Mesendoderm (in vitro differentiated cells): ENCODE results near the gene MYO1E.

Experiments used
- DNase-seq: peaks from one replicate; pipeline ENCODE4 v3.0.0; 2013
- H2AK5ac ChIP-seq: 2 replicates; pipeline ENCODE4 v1.6.1; 2013; ENCODE audit warnings: low read length, inconsistent platforms
- H2BK120ac ChIP-seq: 2 replicates; pipeline ENCODE4 v1.6.1; 2013; ENCODE audit warnings: low read depth, mild to moderate bottlenecking, low read length, moderate library complexity, mixed read lengths
- H2BK15ac ChIP-seq: replicated peaks from 2 replicates; pipeline ENCODE4 v1.6.1; 2013; ENCODE audit warnings: low read depth, mild to moderate bottlenecking, moderate library complexity
- H2BK5ac ChIP-seq: 2 replicates; pipeline ENCODE4 v1.6.1; 2013; ENCODE audit warnings: low read length, inconsistent platforms
- H3K18ac ChIP-seq: 2 replicates; pipeline ENCODE4 v1.6.1; 2013; ENCODE audit warnings: mild to moderate bottlenecking, low read length, mixed read lengths
- H3K23ac ChIP-seq: one replicate; pipeline ENCODE4 v1.6.1; 2013; ENCODE audit warnings: low read length
- H3K27ac ChIP-seq: 2 replicates; pipeline ENCODE4 v1.5.1; 2013; ENCODE audit warnings: low read depth, mild to moderate bottlenecking, inconsistent platforms, low read length, moderate library complexity
- H3K27me3 ChIP-seq: 2 replicates; pipeline ENCODE4 v1.6.1; 2013; ENCODE audit warnings: low read length, control low read depth, mild to moderate bottlenecking, inconsistent platforms; ENCODE audit not compliant: insufficient read depth, poor library complexity
- H3K36me3 ChIP-seq: 2 replicates; pipeline ENCODE4 v1.6.1; 2013; ENCODE audit warnings: low read length, inconsistent platforms; ENCODE audit not compliant: control insufficient read depth, insufficient read depth
- H3K4ac ChIP-seq: one replicate; pipeline ENCODE4 v1.6.1; 2013; ENCODE audit warnings: low read depth, mild to moderate bottlenecking, low read length, moderate library complexity
- H3K4me1 ChIP-seq: 2 replicates; pipeline ENCODE4 v1.6.1; 2013; ENCODE audit warnings: low read depth, low read length, inconsistent platforms; ENCODE audit not compliant: control insufficient read depth
- H3K4me2 ChIP-seq: 2 replicates; pipeline ENCODE4 v1.6.1; 2013; ENCODE audit warnings: low read length
- H3K4me3 ChIP-seq: 2 replicates; pipeline ENCODE4 v1.5.1; 2013; ENCODE audit warnings: mild to moderate bottlenecking, low read length
- H3K56ac ChIP-seq: one replicate; pipeline ENCODE4 v1.6.1; 2013; ENCODE audit warnings: low read length
- H3K79me1 ChIP-seq: 2 replicates; pipeline ENCODE4 v1.6.1; 2013; ENCODE audit warnings: low read length, inconsistent platforms
- H3K79me2 ChIP-seq: 2 replicates; pipeline ENCODE4 v1.6.1; 2013; ENCODE audit warnings: mild to moderate bottlenecking, low read length; ENCODE audit not compliant: control insufficient read depth, insufficient read depth
- H3K9ac ChIP-seq: 2 replicates; pipeline ENCODE4 v1.6.1; 2013; ENCODE audit warnings: low read length, inconsistent platforms
- H4K5ac ChIP-seq: one replicate; pipeline ENCODE4 v1.6.1; 2013; ENCODE audit warnings: low read length
- H4K8ac ChIP-seq: one replicate; pipeline ENCODE4 v1.6.1; 2013; ENCODE audit warnings: low read depth, mild to moderate bottlenecking, control low read depth, low read length, moderate library complexity
- WGBS: extraction: QIAGEN DNeasy Blood & Tissue Kit; methylation state at CpG from one replicate; pipeline ENCODE4 v1.1.7; 2013; ENCODE audit warnings: low lambda C conversion rate, missing lambda C conversion rate; ENCODE audit not compliant: insufficient coverage; ENCODE audit errors: extremely low coverage; 5-methylcytosine and 5-hydroxymethylcytosine counted together

Gene MYO1E

DNA sequence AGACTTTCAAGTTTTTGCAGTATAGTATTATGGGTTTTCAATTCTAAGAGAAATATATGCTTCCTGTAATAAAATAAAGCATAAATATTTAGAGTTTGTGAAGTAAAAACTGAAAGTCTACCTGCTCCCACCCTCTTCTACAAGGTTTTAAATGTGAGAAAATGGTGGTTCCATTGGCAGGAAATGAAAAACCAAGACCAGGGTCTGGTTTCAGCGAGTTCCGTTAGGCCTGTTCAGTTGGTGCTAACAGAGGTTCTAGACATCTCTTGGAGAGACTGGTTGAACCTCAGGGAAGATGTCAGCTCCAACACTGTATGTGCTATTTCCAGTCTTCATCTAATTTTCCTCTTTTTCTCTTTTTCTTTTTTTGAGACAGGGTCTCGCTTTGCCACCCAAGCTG, 11.8 kb upstream of the MYO1E start:
- WGBS, result no CpG with 5 or more reads among the region's 3 CpGs
- no peaks in the 10 kb centered on the region for H3K36me3 ChIP-seq
- H2AK5ac ChIP-seq, result no peak overlapping the region
- H3K79me1 ChIP-seq, result no peaks in the 10 kb centered on the region
- no peak overlapping the region for H3K4me2 ChIP-seq
- H3K4me1 ChIP-seq, result no peaks in the 10 kb centered on the region
- no peaks in the 10 kb centered on the region for H3K79me2 ChIP-seq
- DNase-seq, result no peak
- H2BK15ac ChIP-seq, result no peak overlapping the region
- H3K4ac ChIP-seq, result no peak overlapping the region
- no peak overlapping the region for H3K18ac ChIP-seq
- no peak overlapping the region for H3K4me3 ChIP-seq
- H2BK5ac ChIP-seq, result no peak overlapping the region
- no peak overlapping the region for H3K56ac ChIP-seq
- H3K9ac ChIP-seq, result no peak overlapping the region
- H3K27ac ChIP-seq, result no peak overlapping the region
- H4K8ac ChIP-seq, result no peak overlapping the region
- no peak overlapping the region for H3K23ac ChIP-seq
- no peak overlapping the region for H4K5ac ChIP-seq
- no peaks in the 10 kb centered on the region for H3K27me3 ChIP-seq
- no peak overlapping the region for H2BK120ac ChIP-seq

DNA sequence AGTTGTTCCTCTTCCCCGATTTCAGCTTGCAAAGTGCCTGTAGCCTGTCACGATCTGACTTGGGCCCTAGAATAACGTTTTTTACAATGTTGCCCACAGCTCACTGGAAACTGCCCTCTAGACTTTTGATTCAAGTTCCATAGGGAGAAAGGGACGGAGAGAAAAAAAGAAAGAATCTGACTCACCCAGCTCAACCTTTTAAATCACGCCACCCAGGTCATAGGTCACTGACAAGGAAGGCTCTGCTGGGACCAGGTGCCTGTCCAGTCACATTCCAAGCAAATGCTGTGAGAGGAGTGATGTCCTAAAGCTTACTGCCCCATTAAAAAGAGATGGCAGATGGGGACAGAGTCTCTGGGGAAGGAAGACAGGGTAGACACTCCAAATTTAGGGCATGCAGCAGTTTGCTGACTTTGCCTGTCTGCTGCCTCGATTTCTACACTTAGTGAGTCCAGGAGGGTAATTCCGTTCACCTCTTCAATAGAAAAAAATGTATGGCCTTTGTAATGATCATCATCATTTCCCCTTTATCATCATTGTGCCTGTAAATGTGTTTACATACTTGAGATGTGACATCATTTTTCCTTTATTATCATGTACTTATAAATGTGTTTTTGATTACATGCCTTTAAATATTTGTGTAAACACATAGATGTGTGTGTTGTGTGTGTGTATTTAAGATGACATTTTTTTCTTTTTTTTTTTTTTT, 8.4 kb upstream of the MYO1E start:
- Histone ChIP-seq H2BK120ac (no peak overlapping the region), H3K18ac (no peak overlapping the region), H3K56ac (no peak overlapping the region), H3K23ac (no peak overlapping the region), H3K79me1 (no peaks in the 10 kb centered on the region), H4K8ac (no peak overlapping the region), H3K27me3 (no peaks in the 10 kb centered on the region), H2BK5ac (no peak overlapping the region), H3K27ac (no peak overlapping the region), H4K5ac (no peak overlapping the region), H3K4me2 (no peak overlapping the region), H3K4me3 (no peak overlapping the region), H2AK5ac (no peak overlapping the region), H3K4me1 (no peaks in the 10 kb centered on the region), H3K36me3 (no peaks in the 10 kb centered on the region), H3K9ac (no peak overlapping the region), H3K4ac (no peak overlapping the region), H2BK15ac (no peak overlapping the region), H3K79me2 (no peaks in the 10 kb centered on the region)
- no peak for DNase-seq
- WGBS, result no CpG with 5 or more reads among the region's 7 CpGs

DNA sequence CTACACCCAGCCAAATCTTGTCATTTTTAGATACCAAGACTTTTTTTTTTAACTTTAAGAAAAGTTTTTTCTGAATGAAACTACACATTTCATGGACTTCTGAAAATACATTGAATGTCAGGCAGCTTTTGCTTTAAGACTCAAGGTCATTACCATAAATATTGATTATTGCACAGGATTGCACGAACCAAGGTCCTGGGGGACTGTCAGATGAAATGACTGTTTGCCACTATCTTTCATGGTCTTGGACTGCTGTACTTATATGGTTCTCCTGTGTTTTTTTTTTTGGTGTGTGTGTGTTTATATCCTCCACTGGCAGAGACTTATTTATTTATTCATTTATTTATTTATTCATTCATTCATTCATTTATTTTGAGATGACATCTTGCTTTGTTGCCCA, 6.9 kb upstream of the MYO1E start:
- Histone ChIP-seq H2BK5ac (no peak overlapping the region), H3K27me3 (no peaks in the 10 kb centered on the region), H3K56ac (no peak overlapping the region), H3K23ac (no peak overlapping the region), H3K36me3 (no peaks in the 10 kb centered on the region), H3K4me3 (no peak overlapping the region), H3K79me1 (no peaks in the 10 kb centered on the region), H3K9ac (no peak overlapping the region), H2BK15ac (no peak overlapping the region), H3K79me2 (no peaks in the 10 kb centered on the region), H3K4me2 (no peak overlapping the region), H3K18ac (no peak overlapping the region), H3K4me1 (no peaks in the 10 kb centered on the region), H2AK5ac (no peak overlapping the region), H2BK120ac (no peak overlapping the region), H4K5ac (no peak overlapping the region), H3K27ac (no peak overlapping the region), H3K4ac (no peak overlapping the region), H4K8ac (no peak overlapping the region)
- DNase-seq, result no peak
- no CpG with 5 or more reads among the region's 1 CpG for WGBS

DNA sequence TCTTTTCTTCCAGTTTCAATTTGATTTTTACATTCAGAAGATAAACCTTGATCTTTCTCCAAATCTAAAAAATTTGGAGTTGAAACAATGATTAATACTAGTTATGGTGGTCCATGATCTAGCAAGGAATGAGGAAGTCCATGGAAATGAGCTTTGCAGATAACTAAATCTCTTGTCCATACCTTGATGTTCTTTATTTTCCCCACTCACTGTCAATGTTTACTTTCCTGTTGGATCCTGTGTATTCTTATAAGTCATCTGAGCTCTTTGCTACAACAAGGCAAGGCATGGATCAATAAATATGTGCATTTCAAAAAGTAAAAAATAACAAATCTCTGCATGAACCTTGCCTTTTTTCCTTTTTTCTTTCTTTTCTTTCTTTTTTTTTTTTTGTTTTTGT, 6.2 kb upstream of the MYO1E start:
- no peak overlapping the region for H2BK5ac ChIP-seq
- no peak overlapping the region for H3K4me2 ChIP-seq
- H3K4me3 ChIP-seq, result no peak overlapping the region
- no peak overlapping the region for H2BK120ac ChIP-seq
- no peaks in the 10 kb centered on the region for H3K79me2 ChIP-seq
- H3K27me3 ChIP-seq, result no peaks in the 10 kb centered on the region
- H3K4ac ChIP-seq, result no peak overlapping the region
- H3K36me3 ChIP-seq, result no peaks in the 10 kb centered on the region
- no peaks in the 10 kb centered on the region for H3K4me1 ChIP-seq
- H2AK5ac ChIP-seq, result no peak overlapping the region
- H3K79me1 ChIP-seq, result no peaks in the 10 kb centered on the region
- H3K23ac ChIP-seq, result no peak overlapping the region
- H3K27ac ChIP-seq, result no peak overlapping the region
- no peak overlapping the region for H3K18ac ChIP-seq
- no peak overlapping the region for H2BK15ac ChIP-seq
- no peak for DNase-seq
- no peak overlapping the region for H3K56ac ChIP-seq
- no peak overlapping the region for H4K8ac ChIP-seq
- H3K9ac ChIP-seq, result no peak overlapping the region
- no peak overlapping the region for H4K5ac ChIP-seq

DNA sequence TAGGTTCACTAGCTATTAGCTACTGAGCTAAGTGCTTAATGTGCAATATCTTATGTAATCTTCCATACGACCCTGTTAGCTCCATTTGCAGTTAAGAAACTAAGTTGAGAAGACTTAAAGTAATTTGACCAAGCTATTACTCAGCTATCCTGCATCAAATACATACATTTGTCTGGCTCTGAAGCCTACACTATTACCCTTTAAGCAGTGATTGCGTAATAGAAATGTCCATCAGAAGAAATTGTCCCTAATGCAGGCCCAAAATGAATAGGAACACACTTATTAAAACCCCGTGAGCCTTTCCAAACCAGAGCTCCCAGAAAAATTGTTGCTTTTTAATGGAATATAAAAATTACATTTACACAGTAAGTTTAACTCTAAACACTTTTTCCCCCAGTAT, 5.3 kb upstream of the MYO1E start:
- no peaks in the 10 kb centered on the region for H3K36me3 ChIP-seq
- no peaks in the 10 kb centered on the region for H3K79me2 ChIP-seq
- no peak for DNase-seq
- H3K4ac ChIP-seq, result no peak overlapping the region
- H2AK5ac ChIP-seq, result no peak overlapping the region
- no peaks in the 10 kb centered on the region for H3K79me1 ChIP-seq
- no peaks in the 10 kb centered on the region for H3K27me3 ChIP-seq
- no peak overlapping the region for H3K23ac ChIP-seq
- H3K27ac ChIP-seq, result no peak overlapping the region
- H2BK5ac ChIP-seq, result no peak overlapping the region
- WGBS, result no CpG with 5 or more reads among the region's 3 CpGs
- no peak overlapping the region for H3K9ac ChIP-seq
- no peak overlapping the region for H3K56ac ChIP-seq
- no peak overlapping the region for H3K4me2 ChIP-seq
- H3K4me3 ChIP-seq, result no peak overlapping the region
- no peak overlapping the region for H3K18ac ChIP-seq
- no peaks in the 10 kb centered on the region for H3K4me1 ChIP-seq
- H4K8ac ChIP-seq, result no peak overlapping the region
- H4K5ac ChIP-seq, result no peak overlapping the region
- H2BK120ac ChIP-seq, result no peak overlapping the region
- H2BK15ac ChIP-seq, result no peak overlapping the region

DNA sequence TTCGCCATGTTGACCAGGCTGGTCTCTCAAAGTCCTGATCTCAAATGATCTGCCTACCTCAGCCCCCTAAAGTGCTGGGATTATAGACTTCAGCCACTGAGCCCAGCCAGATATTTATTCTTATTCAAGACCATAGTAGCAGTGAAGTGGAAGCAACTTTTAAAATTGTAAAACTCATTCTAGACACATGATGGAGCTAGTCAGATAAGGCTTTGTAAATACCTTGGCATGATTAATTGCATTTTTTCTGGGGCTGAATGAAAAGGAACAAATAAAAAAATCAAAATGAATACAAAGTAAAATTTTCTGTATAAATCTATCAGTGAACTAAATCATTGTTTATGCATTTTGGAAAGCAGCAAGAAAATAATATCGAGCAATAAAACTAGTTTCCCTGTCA, 4.1 kb upstream of the MYO1E start:
- Histone ChIP-seq H3K56ac (no peak overlapping the region), H3K4me1 (no peaks in the 10 kb centered on the region), H2AK5ac (no peak overlapping the region), H3K79me2 (no peaks in the 10 kb centered on the region), H3K4me3 (no peak overlapping the region), H2BK15ac (no peak overlapping the region), H3K36me3 (no peaks in the 10 kb centered on the region), H2BK120ac (no peak overlapping the region), H4K5ac (no peak overlapping the region), H3K27me3 (no peaks in the 10 kb centered on the region), H3K4me2 (no peak overlapping the region), H3K79me1 (no peaks in the 10 kb centered on the region), H2BK5ac (no peak overlapping the region), H4K8ac (no peak overlapping the region), H3K23ac (no peak overlapping the region), H3K9ac (no peak overlapping the region), H3K27ac (no peak overlapping the region), H3K18ac (no peak overlapping the region), H3K4ac (no peak overlapping the region)
- no CpG with 5 or more reads among the region's 2 CpGs for WGBS
- no peak for DNase-seq
